Fibroblast of lung (primary cell): ENCODE results near the gene HBM.

Experiments
- EZH2 ChIP-seq: IDR thresholded peaks from 2 replicates; pipeline ENCODE4 v1.5.1; 2012; ENCODE audit warnings: low read length, control low read depth, mild to moderate bottlenecking; ENCODE audit errors: missing control alignments
- TF ChIP-seq, protein P1 (sequence below), 2 donors: IDR thresholded peaks in 1 of 2; conservative IDR thresholded peaks in 1 of 2; 1 replicate in 1 of 2; 2 replicates in 1 of 2; pipeline ENCODE4 v1.5.1; 2011 to 2012; ENCODE audit warnings: low read length in 2 of 2, control low read depth in 1 of 2, inconsistent platforms in 1 of 2, low read depth in 1 of 2, mild to moderate bottlenecking in 1 of 2

DNA sequence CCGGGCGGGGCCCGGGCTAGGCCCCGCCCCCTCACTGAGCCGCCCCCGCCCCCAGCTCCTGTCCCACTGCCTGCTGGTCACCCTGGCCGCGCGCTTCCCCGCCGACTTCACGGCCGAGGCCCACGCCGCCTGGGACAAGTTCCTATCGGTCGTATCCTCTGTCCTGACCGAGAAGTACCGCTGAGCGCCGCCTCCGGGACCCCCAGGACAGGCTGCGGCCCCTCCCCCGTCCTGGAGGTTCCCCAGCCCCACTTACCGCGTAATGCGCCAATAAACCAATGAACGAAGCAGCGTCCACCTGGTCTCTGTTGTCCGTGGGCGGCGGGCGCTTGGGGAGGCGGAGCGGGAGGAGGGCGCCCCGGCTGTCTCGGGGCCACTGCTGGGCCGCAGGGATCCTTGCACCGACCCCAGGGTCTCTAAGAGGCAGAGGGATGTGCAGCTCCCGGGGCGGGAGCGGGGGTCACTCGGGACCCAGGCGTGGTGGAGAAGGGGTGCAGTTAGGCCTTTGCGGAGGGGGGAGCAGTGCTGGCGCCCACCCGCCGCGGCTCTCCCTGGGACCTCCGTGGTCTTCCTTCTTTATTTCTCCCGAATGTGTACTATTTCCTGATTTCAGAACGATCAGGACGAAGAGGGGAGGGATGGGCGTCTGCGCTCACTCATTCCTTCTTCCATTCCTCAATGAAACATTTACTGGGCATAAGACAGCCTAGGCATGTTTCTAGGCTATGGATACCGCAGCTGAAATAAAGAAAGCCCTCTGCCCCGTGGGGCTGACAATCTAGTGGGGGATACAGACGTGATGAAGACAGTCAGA, 11.4 kb upstream of the HBM start:
- TF ChIP-seq, protein P1, sequence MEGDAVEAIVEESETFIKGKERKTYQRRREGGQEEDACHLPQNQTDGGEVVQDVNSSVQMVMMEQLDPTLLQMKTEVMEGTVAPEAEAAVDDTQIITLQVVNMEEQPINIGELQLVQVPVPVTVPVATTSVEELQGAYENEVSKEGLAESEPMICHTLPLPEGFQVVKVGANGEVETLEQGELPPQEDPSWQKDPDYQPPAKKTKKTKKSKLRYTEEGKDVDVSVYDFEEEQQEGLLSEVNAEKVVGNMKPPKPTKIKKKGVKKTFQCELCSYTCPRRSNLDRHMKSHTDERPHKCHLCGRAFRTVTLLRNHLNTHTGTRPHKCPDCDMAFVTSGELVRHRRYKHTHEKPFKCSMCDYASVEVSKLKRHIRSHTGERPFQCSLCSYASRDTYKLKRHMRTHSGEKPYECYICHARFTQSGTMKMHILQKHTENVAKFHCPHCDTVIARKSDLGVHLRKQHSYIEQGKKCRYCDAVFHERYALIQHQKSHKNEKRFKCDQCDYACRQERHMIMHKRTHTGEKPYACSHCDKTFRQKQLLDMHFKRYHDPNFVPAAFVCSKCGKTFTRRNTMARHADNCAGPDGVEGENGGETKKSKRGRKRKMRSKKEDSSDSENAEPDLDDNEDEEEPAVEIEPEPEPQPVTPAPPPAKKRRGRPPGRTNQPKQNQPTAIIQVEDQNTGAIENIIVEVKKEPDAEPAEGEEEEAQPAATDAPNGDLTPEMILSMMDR (conservative IDR thresholded peaks at IDR 0.05 in 1 of 2, IDR thresholded peaks at IDR 0.05 in 1 of 2; ENCODE audit: low read depth in 1 of 2, low read length in 2 of 2), result no peak
- no peak for TF ChIP-seq EZH2
